HG03457 (cell line): ENCODE data around the gene SUPT3H.

ENCODE experiments used
- ATAC-seq: cut with Tn5 transposase; IDR thresholded peaks from one replicate; pipeline ENCODE4 v1.9.1; 2021; ENCODE audit warnings: moderate number of reproducible peaks; ENCODE audit not compliant: unreplicated experiment

The SUPT3H gene

GRCh38 chr6:45377554-45378333, at the start of gene SUPT3H:
Gene SUPT3H (minus strand): TSS chr6:45377934.
- peak; percentile 86 for ATAC-seq

DNA sequence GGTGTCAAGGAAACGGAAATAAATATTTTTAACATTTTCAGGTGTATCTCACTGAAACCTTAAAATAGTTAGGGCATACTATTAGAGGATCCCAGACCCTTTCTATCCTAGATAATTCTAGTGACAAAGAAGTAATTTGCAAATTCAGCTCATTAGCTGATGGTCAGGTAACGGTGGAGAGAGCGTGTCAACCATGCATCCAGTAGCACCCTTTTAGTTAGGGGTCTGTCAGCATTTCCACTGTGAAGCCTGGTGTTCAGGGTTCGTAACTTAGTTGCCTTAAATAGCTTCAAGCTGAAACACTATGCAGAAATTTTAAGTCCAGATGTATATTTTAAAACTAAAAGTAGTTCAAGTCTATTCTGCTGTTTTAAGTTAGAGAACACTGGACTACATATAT, 48.5 kb upstream of the SUPT3H start:
- ATAC-seq, result no peak

DNA sequence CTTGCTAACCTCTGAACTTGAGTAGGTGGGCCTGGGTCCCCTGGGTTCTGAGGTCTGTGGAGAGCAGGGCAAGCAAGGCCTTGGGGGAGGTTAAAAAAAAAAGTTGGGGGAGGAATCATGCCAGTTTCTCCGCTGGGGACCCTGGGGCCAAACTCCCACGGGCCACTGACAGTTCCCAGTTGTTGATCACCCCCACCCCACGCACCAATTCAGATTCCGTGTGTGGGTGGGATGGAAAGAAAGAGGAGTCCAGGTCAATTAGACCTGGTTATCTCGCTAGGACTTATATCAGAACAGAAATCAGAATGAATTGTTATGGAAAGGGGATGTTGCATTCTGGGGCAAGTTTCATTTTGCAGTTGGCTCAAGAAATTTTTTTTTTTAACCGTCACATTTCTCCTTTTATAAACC, 46.7 kb upstream of the SUPT3H start:
- no peak for ATAC-seq

DNA sequence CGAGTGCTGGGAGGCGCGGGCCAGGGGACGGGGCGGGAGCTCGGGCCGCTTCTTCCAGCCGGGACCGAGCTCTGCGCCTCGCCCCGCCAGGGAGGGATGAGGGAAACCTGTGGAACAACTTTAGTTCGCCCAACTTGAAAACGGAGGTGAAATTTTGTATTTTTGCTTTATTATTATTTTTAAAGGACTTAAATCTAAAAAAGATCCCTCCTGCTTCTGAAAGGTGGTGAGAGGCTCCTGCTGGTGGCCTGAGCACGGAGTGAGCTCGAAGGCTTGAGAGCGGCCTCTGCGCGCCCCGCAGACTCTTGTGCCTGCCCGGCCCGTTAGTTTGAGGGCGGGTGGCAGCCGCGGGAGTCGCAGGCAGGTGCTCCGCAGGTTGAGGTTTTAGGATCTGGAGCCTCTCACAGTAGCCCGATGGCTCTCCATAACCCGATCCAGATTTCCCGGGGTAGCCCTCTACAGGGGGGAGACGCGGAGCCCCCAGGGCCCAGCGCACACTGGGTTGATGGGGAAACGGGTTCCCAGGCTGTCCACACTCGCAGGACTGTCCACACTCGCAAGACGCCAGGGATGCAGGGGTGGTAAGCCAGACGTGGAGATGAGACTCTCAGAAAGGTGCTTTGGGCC, 46.2 kb upstream of the SUPT3H start:
- no peak for ATAC-seq

DNA sequence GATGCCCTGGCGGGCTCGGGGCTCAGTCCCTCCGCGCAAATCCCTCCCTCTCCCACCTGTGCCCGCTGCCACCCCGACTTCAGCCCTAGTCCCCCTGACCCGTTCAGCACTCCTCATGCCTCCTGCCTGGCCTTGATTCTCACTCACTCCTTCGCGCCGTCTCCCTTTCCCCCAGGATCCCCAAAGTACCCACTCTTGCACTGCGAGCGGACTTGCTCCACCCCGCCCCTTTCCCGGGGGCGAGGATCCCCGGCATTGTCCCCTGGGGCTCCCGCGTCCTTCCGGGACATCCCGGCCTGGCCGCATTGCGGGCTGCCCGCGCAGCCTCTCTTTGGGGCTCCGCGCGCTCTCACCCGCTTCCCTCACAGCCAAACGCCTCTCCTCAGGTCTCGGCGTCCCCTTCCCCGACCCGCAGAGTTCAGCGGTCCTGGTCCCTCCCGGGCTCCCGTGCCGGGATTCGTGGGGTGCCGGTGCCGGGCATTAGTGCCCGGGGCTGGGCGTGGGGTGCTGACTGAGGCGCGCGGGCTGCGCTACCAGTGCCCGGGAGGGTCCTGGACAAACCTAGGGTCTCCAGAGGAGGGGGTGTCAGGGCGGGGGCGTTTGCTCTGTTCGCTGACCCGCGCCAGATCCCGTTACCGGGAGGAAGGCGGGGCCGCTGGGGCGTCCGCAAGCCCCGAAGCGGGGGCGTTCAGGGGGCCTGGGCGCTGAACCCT, 45.5 kb upstream of the SUPT3H start:
- ATAC-seq, result no peak

DNA sequence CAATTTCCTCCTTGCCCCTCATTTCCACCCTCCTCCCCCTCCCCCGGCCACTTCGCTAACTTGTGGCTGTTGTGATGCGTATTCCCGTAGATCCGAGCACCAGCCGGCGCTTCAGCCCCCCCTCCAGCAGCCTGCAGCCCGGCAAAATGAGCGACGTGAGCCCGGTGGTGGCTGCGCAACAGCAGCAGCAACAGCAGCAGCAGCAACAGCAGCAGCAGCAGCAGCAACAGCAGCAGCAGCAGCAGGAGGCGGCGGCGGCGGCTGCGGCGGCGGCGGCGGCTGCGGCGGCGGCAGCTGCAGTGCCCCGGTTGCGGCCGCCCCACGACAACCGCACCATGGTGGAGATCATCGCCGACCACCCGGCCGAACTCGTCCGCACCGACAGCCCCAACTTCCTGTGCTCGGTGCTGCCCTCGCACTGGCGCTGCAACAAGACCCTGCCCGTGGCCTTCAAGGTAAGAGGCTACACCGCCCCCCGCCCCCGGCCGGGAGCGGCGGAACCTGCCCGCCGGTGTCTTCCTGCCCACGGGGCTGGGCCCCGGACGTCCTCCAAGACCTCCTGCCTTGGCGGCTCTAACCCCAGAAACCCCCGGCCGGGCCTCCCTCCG, 44.9 kb upstream of the SUPT3H start:
- no peak for ATAC-seq

DNA sequence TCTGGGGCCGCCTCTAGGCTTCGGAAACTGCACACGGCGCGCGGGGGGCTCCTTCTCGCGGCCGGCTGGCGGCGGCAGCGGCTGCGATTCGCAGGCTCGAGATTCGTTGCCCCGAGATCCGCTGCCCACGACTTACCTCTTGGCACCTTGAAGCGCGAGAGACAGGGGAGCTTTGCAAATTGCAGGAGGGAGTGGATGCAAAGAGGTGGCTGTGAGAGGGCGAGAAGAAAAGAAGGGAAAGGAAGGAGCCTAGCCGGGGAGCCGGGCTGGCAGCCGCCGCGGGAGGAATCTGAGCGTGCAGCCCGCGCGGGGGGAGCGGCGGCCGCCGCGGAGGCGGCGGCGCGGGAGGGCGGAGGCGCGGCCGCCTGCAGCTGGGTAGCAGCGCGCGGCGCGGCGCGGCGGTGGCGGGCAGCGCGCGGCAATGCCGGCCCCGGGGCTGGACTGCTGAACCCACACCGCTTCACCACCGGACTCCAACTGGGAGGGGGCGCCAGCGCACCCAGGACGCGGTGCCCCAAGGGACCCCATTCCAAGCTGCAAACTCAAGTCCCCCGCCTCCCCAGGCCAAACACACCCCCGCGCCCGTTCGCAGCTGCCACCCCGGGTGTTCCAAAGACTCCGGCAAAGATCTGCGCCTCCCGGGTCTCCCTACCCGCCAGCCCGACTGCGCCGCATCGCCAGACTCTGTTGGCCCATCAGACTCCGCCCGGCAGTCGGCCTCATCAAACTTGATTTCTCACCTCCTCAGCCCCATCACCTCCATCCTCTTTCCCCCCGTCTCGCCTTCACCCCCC, 44.2 kb upstream of the SUPT3H start:
- ATAC-seq, result no peak

GRCh38 chr6:45420909-45421708, 43.4 kb upstream of the SUPT3H start:
- ATAC-seq, result no peak

GRCh38 chr6:45420083-45420908, 42.6 kb upstream of the SUPT3H start:
- no peak for ATAC-seq

GRCh38 chr6:45419571-45420082, 41.9 kb upstream of the SUPT3H start:
- no peak for ATAC-seq

DNA sequence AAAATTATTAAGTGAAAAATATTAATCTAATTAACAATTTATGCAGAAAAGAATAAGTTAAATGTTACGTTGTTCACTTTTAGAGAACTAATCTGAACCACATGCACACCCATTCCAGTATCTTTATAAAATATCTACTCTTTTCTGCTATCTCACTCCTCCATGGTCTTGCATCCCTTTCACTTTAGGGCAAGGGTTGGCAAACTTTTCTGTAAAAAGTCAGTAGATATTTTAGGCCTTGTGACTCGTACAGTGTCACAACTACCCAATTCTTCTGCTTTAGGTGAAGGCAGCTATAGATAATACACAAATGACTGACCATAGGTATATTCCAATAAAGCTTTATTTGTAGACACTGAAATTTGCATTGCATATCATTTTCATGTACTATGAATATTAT, 39.7 kb upstream of the SUPT3H start:
- ATAC-seq, result no peak

GRCh38 chr6:45416700-45417099, 39.0 kb upstream of the SUPT3H start:
- no peak for ATAC-seq

DNA sequence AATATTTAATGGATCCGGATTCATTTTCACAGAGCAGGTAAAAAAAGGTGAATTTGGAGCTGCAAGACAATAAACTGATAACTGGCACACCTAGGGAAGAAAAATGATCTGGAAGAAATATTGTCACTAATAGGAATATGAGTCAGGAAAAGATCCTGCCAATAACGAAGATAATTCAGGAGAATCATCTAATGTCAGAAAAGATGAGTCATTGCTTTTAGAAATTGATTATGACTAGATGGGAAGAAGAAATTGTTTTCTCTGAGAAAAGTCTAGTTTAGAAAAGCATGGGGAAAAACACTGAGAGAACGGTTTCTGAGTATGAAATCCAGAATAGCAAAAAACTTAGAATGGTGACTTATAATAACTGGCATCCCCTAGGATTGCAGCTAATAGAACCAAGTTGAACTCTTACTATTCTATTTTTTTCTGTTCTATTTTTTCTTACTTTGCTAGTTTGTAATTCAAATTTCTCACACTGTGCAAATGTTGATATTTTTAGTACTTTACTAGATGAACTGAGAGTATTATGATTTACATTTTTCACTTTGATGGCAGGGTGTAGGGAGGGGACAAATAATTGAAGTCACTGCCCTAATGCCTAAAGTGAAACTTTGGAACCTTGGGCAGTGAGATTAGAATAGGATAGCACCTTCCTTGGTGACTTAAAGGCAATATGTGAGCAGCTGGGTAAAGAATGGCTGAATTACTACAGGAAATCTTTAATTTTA, 38.2 kb upstream of the SUPT3H start:
- no peak for ATAC-seq

DNA sequence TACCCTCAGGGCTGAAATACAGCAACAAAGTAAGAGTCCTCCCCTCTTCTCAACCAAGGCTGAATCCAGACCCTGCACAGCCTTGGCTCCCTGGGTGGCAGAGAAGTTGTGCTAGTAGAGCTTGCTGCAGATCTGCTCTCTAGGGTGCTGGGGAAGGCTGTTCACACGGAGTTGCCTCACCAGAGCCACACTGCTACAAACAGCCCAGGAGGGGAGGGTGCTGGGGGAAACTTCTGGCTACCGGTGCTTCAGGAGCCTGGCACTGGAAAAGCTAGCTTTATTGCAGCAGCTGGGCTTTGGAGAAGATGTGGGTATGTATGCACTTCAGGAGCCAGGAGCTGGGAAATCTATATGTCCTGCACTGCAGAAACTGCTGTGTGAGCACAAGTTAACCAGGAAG, 37.6 kb upstream of the SUPT3H start:
- no peak for ATAC-seq

DNA sequence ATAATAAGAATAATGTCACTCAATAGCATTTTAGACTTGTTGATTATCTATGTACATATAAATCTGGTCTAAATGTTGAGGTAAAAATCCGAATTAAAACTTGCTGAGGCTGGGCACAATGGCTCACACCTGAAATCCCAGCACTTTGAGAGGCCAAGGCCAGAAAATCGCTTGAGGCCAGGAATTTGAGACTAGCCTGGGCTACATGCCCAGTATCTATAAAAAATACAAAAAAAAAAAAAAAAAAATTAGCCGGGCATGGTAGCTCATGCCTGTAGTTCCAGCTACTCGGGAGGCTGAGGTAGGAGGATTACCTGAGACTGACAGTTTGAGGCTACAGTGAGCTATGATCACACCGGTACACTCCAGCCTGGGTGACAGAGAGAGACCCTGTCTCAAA, 34.2 kb upstream of the SUPT3H start:
- no peak for ATAC-seq

DNA sequence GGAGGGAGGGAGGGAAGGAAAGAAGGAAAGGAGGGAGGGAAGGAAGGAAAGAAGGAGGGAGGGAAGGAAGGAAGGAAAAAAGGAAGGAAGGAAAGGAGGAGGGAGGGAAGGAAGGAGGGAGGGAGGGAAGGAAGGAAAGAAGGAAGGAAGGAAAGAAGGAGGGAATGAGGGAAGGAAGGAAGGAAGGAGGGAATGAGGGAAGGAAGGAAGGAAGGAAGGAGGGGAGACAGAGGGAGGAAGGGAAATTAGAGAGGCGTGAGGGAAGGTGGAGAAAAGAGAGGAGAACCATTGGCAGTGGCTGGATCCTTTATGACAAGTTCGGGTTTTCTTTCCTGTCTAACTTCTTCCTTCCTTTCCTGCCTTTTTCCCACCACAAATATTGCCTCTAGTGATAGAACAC, 22.3 kb upstream of the SUPT3H start:
- no peak for ATAC-seq

- ATAC-seq, result no peak
Observed at GRCh38 chr6:45398075-45398813, 20.5 kb upstream of the SUPT3H start.
